HEK293T (cell line): ENCODE results near the gene TGFBR2.

Experiments used
- CTBP1 ChIP-seq: fragments of 450-650 bp; IDR thresholded peaks from 2 replicates; pipeline ENCODE4 v1.6.1; 2016; ENCODE audit warnings: borderline replicate concordance
- ELF4 ChIP-seq: fragments of 450-650 bp; IDR thresholded peaks from 2 replicates; pipeline ENCODE4 v1.6.1; 2017; ENCODE audit warnings: antibody characterized with exemption
- SUZ12 ChIP-seq: fragments of 450-650 bp; IDR thresholded peaks from 2 replicates; pipeline ENCODE4 v1.6.1; 2016; ENCODE audit warnings: mild to moderate bottlenecking
- TF ChIP-seq, protein P1 (sequence below): fragments of 450-650 bp; IDR thresholded peaks from 2 replicates; pipeline ENCODE4 v1.6.1; 2016

DNA sequence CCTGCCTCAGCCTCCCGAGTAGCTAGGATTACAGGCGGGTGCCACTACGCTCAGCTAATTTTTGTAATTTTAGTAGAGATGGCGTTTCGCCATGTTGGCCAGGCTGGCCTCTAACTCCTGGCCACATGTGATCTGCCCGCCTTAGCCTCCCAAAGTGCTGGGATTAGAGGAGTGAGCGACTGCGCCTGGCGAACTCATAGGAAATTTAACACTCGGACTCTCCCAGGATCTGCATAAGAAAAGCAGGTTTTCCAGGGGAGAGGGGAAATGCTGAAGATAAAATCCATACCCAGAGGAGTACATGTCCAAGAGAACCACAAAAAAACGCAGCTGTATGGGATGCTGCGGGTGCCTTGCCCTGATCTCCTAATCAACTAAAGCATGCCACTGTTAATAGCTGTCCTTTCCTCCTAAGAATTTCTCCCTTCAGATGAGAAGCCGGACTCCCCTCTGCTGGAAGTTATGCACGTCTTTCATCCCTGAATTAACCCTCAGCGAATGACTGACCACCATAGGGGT is 25.3 kb upstream of the TGFBR2 start:
- TF ChIP-seq SUZ12 (no peak), ELF4 (no peak), CTBP1 (no peak)
- TF ChIP-seq, protein P1, sequence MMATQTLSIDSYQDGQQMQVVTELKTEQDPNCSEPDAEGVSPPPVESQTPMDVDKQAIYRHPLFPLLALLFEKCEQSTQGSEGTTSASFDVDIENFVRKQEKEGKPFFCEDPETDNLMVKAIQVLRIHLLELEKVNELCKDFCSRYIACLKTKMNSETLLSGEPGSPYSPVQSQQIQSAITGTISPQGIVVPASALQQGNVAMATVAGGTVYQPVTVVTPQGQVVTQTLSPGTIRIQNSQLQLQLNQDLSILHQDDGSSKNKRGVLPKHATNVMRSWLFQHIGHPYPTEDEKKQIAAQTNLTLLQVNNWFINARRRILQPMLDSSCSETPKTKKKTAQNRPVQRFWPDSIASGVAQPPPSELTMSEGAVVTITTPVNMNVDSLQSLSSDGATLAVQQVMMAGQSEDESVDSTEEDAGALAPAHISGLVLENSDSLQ, result no peak
